NCI-H2107 (cell line): ENCODE measurements around the gene PPP2R5C.
"Not testable (repeated sequence)": the region's sequence is repeated elsewhere in the genome, so short reads cannot be mapped to it uniquely, and the experiment has no call there.

ENCODE experiments used
- DNase-seq: peaks from one replicate; lab custom pipeline; 2025; lab: John Stamatoyannopoulos, UW

The PPP2R5C gene

GRCh38 chr14:101781240-101782061 lies 19.9 kb downstream of the PPP2R5C start:
- no peak for DNase-seq

- DNase-seq: no peak
These were observed 21.9 kb downstream of the PPP2R5C start for GRCh38 chr14:101783260-101784016.

GRCh38 chr14:101784631-101785030 lies 23.1 kb downstream of the PPP2R5C start:
- DNase-seq: no peak

- no peak for DNase-seq
These were observed 26.6 kb downstream of the PPP2R5C start for GRCh38 chr14:101788016-101788635.

- no peak for DNase-seq
These were observed 27.7 kb downstream of the PPP2R5C start for GRCh38 chr14:101789222-101789621.

- no peak for DNase-seq
These were observed 28.7 kb downstream of the PPP2R5C start for GRCh38 chr14:101790232-101790631.

GRCh38 chr14:101791919-101792572 lies 30.5 kb downstream of the PPP2R5C start:
- DNase-seq: no peak

- DNase-seq: no peak
These were observed 34.5 kb downstream of the PPP2R5C start for GRCh38 chr14:101796016-101796415.

- DNase-seq: no peak
These were observed 35.0 kb downstream of the PPP2R5C start for GRCh38 chr14:101796479-101796878.

- no peak for DNase-seq
These were observed 36.3 kb downstream of the PPP2R5C start for GRCh38 chr14:101797856-101798255.

GRCh38 chr14:101804373-101804772 lies 42.9 kb downstream of the PPP2R5C start:
- not testable (repeated sequence) for DNase-seq

GRCh38 chr14:101806252-101806651 lies 44.7 kb downstream of the PPP2R5C start:
- not testable (repeated sequence) for DNase-seq

GRCh38 chr14:101808020-101808641 lies 46.6 kb downstream of the PPP2R5C start:
- no peak for DNase-seq

GRCh38 chr14:101808894-101809670 lies 47.6 kb downstream of the PPP2R5C start:
- no peak for DNase-seq

GRCh38 chr14:101809671-101810514 lies 48.4 kb downstream of the PPP2R5C start:
- DNase-seq: peak; percentile 92

- DNase-seq: no peak
These were observed 49.5 kb downstream of the PPP2R5C start for GRCh38 chr14:101810897-101811621.

GRCh38 chr14:101812071-101812470 lies 50.6 kb downstream of the PPP2R5C start:
- DNase-seq: no peak

- no peak for DNase-seq
These were observed 51.8 kb downstream of the PPP2R5C start for GRCh38 chr14:101813171-101813759.

- no peak for DNase-seq
These were observed 52.3 kb downstream of the PPP2R5C start for GRCh38 chr14:101813833-101814232.
